ENCODE results near the gene CCDC33.

CCDC33 gene

DNA sequence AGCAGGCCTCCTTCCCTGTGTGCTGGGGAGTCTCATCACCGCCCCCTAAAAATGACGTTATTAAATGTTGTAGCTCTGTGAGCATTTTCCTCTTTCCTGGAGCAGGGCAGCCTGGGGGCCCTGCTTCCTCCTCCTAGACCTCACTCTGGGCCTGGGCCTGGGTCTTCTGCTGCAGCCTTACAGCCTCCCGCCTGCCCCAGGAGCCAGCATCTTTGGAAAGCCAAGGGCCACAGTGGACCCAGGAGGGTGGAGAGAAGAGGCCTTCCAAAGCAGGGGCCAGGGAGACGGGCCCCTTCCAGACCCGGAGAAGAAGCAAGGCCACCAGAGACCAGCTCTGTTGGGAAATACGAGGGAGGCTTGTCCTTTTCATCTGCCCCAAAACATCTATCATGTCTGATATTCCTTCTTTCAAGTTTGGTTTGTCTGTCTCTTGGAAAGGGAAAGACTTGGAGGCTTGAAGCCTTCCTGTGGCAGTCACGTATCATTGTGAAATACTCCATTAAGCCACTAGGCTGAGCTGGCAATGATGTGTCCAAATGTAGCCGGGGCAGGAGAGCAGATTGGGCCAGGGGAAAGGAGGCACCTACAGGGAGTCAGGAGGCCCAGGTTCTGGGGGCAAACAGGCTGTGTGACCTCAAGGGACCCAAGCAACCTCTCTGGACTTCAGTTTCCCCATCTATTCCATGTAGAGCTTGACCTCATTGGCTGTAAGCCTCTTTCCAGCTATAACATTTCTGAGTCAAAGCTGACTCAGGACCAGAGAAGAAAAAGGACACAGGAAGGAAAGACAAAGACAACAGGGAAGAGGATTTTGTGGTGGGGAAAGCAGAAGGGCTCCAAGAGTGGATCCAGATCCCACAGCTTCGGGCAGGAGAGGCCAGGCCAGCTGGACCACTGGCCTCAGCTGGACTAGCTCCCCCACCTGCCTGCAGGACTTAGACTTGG, 100.2 kb downstream of the CCDC33 start:
- TF ChIP-seq, protein P1, sequence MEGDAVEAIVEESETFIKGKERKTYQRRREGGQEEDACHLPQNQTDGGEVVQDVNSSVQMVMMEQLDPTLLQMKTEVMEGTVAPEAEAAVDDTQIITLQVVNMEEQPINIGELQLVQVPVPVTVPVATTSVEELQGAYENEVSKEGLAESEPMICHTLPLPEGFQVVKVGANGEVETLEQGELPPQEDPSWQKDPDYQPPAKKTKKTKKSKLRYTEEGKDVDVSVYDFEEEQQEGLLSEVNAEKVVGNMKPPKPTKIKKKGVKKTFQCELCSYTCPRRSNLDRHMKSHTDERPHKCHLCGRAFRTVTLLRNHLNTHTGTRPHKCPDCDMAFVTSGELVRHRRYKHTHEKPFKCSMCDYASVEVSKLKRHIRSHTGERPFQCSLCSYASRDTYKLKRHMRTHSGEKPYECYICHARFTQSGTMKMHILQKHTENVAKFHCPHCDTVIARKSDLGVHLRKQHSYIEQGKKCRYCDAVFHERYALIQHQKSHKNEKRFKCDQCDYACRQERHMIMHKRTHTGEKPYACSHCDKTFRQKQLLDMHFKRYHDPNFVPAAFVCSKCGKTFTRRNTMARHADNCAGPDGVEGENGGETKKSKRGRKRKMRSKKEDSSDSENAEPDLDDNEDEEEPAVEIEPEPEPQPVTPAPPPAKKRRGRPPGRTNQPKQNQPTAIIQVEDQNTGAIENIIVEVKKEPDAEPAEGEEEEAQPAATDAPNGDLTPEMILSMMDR (IDR thresholded peaks at IDR 0.05; ENCODE audit: low read depth, low read length, missing control alignments), result no peak
- in situ Hi-C loops (cut with HindIII; ENCODE audit: low sequenced_read_pairs), result no loop called here
- no peak overlapping the region for H3K4me3 ChIP-seq (ENCODE audit: low read depth, low read length)
- no peak for DNase-seq (ENCODE audit: low read depth)

DNA sequence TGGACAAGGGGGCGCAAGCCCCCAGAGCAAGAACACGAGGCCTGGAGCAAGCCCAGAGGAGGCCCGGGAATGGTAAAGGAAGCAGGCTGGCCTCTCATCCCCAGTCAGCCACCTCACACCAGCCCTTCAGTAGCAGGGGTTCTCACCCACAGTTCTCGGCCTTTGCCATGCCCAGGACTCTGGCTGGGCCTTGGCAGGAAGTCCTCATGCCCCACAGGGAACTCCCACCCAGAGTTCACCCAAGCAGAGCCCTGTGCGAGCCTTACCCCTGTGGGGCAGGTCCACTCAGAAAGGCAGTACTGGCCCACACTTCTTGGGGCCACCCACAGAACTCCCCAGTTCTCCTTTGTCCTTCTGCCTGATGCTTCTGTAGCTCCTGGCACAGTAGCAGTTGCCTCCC, 101.0 kb downstream of the CCDC33 start:
- DNase-seq (ENCODE audit: low read depth), result no peak
- in situ Hi-C loops (cut with HindIII; ENCODE audit: low sequenced_read_pairs), result no loop called here
- no peak overlapping the region for H3K4me3 ChIP-seq (ENCODE audit: low read depth, low read length)
- TF ChIP-seq, protein P1 (IDR thresholded peaks at IDR 0.05; ENCODE audit: low read depth, low read length, missing control alignments), result no peak

DNA sequence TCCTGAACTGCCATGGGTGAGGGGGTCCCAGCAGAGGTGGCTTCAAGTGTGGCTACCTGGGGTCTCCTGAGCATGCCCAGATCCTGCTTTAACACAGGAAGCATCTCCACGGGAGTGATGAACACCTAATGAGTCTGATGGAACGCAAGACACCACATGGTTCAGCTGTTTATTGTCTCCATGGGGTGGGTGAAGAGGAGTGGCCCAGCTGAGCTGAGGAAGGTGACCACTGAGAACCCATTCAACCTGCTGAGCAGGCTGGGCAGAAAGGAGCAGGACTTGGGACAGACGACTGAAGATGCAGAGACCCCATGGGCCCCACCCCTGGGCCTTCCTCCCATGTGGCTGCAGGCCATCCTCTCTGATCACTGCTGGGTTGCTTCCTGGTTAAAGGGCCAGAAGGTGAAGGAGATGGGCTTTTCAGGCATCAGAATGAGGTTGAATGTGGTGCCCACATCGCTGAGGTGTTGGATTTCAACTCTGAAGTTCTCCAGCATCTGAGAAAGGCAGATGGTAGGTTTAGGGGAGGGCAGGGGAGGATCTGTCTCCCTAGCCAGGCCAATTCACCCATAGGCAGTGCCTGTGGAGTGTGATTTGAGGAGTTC, 101.6 kb downstream of the CCDC33 start:
- DNase-seq (ENCODE audit: low read depth), result no peak
- in situ Hi-C loops (cut with HindIII; ENCODE audit: low sequenced_read_pairs), result no loop called here
- TF ChIP-seq, protein P1 (IDR thresholded peaks at IDR 0.05; ENCODE audit: low read depth, low read length, missing control alignments), result no peak
- no peak overlapping the region for H3K4me3 ChIP-seq (ENCODE audit: low read depth, low read length)

DNA sequence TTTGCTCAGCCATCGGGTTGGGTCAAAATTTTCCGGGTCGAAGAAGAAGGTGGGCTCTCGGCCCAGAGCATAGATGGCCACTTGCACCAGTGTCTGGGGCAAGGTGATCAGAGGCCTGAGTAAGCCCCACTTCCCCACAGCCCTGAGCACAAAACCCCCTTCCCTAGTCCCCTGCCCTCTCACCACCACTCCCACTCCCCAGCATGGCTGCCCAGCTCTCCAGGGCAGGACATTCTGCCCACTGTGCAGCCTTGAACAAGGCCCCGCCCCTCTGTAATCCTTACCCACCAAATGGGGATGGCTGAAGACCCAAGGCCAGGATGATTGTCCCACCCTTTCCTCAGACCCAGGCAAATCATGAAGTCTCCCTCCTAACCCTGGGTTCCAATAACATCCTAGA, 102.5 kb downstream of the CCDC33 start:
- TF ChIP-seq, protein P1 (IDR thresholded peaks at IDR 0.05; ENCODE audit: low read depth, low read length, missing control alignments), result no peak
- in situ Hi-C loops (cut with HindIII; ENCODE audit: low sequenced_read_pairs), result no loop called here
- DNase-seq (ENCODE audit: low read depth), result no peak
- H3K4me3 ChIP-seq (ENCODE audit: low read depth, low read length), result no peak overlapping the region

DNA sequence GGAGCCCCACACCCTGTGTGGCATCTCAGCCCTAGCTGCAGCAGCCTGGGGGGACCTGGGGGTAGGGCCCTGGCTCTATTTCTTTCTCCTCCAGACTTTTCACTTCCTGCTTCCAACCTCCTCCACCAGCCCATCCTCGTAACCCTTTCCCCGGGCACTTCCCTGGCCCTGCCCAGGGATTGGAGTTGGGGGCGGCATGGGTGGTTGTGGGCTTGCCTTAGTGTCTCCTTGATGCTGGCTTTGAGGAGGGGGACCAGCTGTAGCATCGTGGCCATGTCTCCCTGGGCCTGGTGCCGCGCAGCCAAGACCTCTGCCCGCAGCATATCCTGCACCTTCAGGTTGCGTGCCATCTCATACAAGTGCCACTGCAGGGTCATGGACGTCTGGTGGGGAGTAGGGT, 103.2 kb downstream of the CCDC33 start:
- in situ Hi-C loops (cut with HindIII; ENCODE audit: low sequenced_read_pairs), result no loop called here
- H3K4me3 ChIP-seq (ENCODE audit: low read depth, low read length), result no peak overlapping the region
- DNase-seq (ENCODE audit: low read depth), result no peak
- TF ChIP-seq, protein P1 (IDR thresholded peaks at IDR 0.05; ENCODE audit: low read depth, low read length, missing control alignments), result no peak

DNA sequence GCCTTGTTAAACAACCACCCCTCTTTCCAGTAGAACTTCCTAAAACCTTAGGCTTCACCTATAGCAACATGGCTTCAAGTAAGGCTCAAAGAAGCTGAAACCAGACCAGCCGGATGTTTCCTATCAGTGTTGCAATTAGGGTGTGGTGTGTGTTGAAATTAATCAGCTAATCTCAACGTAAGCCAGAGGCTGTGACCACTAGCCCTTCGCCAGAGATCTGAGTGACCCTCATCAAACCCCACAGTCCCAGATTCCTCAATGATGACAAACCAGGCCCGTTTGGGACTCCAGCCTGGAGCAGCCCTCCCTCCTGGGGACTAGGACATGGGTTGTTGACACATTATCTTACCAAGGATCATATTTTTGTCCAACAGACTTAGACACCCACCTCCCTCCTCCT, 104.0 kb downstream of the CCDC33 start:
- no peak for DNase-seq (ENCODE audit: low read depth)
- TF ChIP-seq, protein P1 (IDR thresholded peaks at IDR 0.05; ENCODE audit: low read depth, low read length, missing control alignments), result no peak
- no peak overlapping the region for H3K4me3 ChIP-seq (ENCODE audit: low read depth, low read length)
- in situ Hi-C loops (cut with HindIII; ENCODE audit: low sequenced_read_pairs), result no loop called here

Data from astrocyte of the cerebellum (primary cell).